Measurements from ENCODE around the gene KLHL28. TPM values are rescaled to one million over a fixed set of nuclear protein-coding genes. Genes with fewer than 3 reads are reported as not detected.

The KLHL28 gene
- total RNA-seq, 1 donor from 2014 or later: 12.8 TPM

DNA sequence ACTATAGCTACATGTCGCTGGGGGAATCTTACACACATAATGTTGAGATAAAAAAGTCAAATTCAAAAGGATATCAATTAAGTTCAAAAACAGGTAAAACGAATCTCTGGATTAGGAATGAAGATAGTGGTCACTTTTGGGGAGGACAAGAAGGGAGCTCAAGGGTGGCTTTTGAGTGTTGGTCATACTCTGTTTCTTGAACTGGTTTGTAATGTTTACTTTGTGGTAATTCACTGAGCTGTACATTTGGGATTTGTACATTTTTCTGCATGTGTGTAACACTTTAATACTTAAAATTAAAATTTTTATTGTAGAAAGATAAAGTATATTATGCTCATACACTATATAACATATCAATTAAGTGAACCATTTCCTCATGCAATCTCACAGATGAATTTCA, 26.6 kb downstream of the KLHL28 start:
- no peak overlapping the region for H3K4me3 ChIP-seq
- H3K9me3 ChIP-seq: no peaks in the 10 kb centered on the region
- no peaks in the 10 kb centered on the region for H3K4me1 ChIP-seq
- no peak for TF ChIP-seq POLR2A (IDR thresholded peaks at IDR 0.05)
- TF ChIP-seq, protein P1, sequence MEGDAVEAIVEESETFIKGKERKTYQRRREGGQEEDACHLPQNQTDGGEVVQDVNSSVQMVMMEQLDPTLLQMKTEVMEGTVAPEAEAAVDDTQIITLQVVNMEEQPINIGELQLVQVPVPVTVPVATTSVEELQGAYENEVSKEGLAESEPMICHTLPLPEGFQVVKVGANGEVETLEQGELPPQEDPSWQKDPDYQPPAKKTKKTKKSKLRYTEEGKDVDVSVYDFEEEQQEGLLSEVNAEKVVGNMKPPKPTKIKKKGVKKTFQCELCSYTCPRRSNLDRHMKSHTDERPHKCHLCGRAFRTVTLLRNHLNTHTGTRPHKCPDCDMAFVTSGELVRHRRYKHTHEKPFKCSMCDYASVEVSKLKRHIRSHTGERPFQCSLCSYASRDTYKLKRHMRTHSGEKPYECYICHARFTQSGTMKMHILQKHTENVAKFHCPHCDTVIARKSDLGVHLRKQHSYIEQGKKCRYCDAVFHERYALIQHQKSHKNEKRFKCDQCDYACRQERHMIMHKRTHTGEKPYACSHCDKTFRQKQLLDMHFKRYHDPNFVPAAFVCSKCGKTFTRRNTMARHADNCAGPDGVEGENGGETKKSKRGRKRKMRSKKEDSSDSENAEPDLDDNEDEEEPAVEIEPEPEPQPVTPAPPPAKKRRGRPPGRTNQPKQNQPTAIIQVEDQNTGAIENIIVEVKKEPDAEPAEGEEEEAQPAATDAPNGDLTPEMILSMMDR (IDR thresholded peaks at IDR 0.05): no peak
- TF ChIP-seq POLR2AphosphoS5 (IDR thresholded peaks at IDR 0.05; ENCODE audit: insufficient read depth in 1 of 2, low read depth in 1 of 2): no peak
- no peak overlapping the region for H3K27ac ChIP-seq
- no peak for DNase-seq (ENCODE audit: extremely low spot score in 2 of 2)
- intact Hi-C loops (cut with DNase I): no loop called here
- H3K36me3 ChIP-seq: peaks cover 0 to 8% of the 10 kb centered on the region in 2 donors
- no peaks in the 10 kb centered on the region for H3K27me3 ChIP-seq

- no peaks in the 10 kb centered on the region for H3K9me3 ChIP-seq
- DNase-seq (ENCODE audit: extremely low spot score in 2 of 2): no peak
Observed at GRCh38 chr14:44928793-44929192, 33.0 kb downstream of the KLHL28 start.

DNA sequence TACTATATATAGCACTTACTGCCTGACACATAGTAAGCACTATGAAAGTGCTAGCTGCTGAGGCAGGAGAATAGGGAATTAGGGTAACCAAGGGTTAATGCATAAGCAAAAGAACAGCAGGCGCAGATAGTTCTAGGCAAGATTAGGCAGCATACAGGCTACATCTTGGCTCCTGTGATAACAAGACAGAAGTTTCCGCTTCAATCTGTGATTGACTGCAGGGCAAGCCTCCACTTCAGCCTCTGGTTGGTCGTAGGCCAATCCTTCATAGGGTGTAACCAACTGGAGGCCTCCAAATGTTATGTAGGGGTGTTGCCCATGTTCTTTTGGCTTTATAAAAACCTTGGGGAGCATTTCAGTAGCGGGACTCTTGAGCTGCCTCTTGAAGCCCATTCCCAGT, 46.9 kb downstream of the KLHL28 start:
- Histone ChIP-seq H3K4me3 (no peak overlapping the region), H3K27me3 (no peaks in the 10 kb centered on the region), H3K9me3 (no peaks in the 10 kb centered on the region), H3K4me1 (peaks cover 10% of the 10 kb centered on the region), H3K27ac (no peak overlapping the region), H3K36me3 (no peaks in the 10 kb centered on the region)
- TF ChIP-seq, protein P1 (IDR thresholded peaks at IDR 0.05): no peak
- TF ChIP-seq POLR2A (IDR thresholded peaks at IDR 0.05): no peak
- no peak for TF ChIP-seq POLR2AphosphoS5 (IDR thresholded peaks at IDR 0.05; ENCODE audit: insufficient read depth in 1 of 2, low read depth in 1 of 2)
- intact Hi-C loops (cut with DNase I): loop anchor here (10.0 kb wide), 2 partner anchors 220 to 340 kb away; partner anchors contain the start of genes FANCM, FKBP3 and MIS18BP1
- DNase-seq (ENCODE audit: extremely low spot score in 2 of 2): no peak

More at GRCh38 chr14:44928793-44929192, 33.0 kb downstream of the KLHL28 start:
- intact Hi-C loops (cut with DNase I): no loop called here
- Histone ChIP-seq H3K4me3 (no peak overlapping the region), H3K27me3 (no peaks in the 10 kb centered on the region), H3K36me3 (peaks cover 0 to 4% of the 10 kb centered on the region in 2 donors), H3K4me1 (no peaks in the 10 kb centered on the region), H3K27ac (no peak overlapping the region)
- TF ChIP-seq, protein P1 (IDR thresholded peaks at IDR 0.05): no peak
- TF ChIP-seq POLR2A (IDR thresholded peaks at IDR 0.05) (no peak), POLR2AphosphoS5 (IDR thresholded peaks at IDR 0.05; ENCODE audit: insufficient read depth in 1 of 2, low read depth in 1 of 2) (no peak)

GRCh38 chr14:44912041-44912869, 49.5 kb downstream of the KLHL28 start:
- Histone ChIP-seq H3K9me3 (no peaks in the 10 kb centered on the region), H3K27me3 (no peaks in the 10 kb centered on the region), H3K36me3 (no peaks in the 10 kb centered on the region), H3K4me3 (peak overlapping the region; percentile 49 to 66), H3K27ac (no peak overlapping the region), H3K4me1 (peaks cover 10% of the 10 kb centered on the region)
- intact Hi-C loops (cut with DNase I): loop anchor here (10.0 kb wide), 2 partner anchors 223 to 343 kb away; partner anchors contain the start of genes FANCM, FKBP3 and MIS18BP1
- TF ChIP-seq POLR2AphosphoS5 (IDR thresholded peaks at IDR 0.05; ENCODE audit: insufficient read depth in 1 of 2, low read depth in 1 of 2) (no peak), POLR2A (IDR thresholded peaks at IDR 0.05) (no peak)
- TF ChIP-seq, protein P1 (IDR thresholded peaks at IDR 0.05): no peak
- no peak for DNase-seq (ENCODE audit: extremely low spot score in 2 of 2)

DNA sequence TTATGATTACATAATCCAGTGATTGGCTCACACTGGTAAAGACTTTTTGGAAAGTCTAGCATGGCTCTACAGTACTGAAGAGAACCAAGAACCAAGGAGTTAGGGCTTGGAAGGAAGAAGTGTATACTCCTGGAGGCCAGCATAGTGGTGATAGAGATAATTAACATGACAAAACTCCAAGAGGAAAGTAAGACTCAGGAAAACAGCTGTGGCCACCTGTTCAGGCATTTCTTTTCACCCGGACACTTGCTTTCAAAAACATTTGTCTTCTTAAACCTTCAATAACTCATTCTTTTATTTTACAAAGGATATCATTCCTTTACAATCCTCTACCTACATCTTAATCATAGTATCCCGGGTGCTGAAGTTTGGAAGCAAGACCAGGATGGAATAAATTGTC, 50.9 kb downstream of the KLHL28 start:
- intact Hi-C loops (cut with DNase I): loop anchor here (10.0 kb wide), 2 partner anchors 224 to 344 kb away; partner anchors contain the start of genes FANCM, FKBP3 and MIS18BP1
- DNase-seq (ENCODE audit: extremely low spot score in 2 of 2): no peak
- H3K9me3 ChIP-seq: no peaks in the 10 kb centered on the region
- H3K36me3 ChIP-seq: no peaks in the 10 kb centered on the region
- H3K4me3 ChIP-seq: no peak overlapping the region
- H3K27ac ChIP-seq: no peak overlapping the region
- H3K27me3 ChIP-seq: no peaks in the 10 kb centered on the region
- H3K4me1 ChIP-seq: peaks cover 10% of the 10 kb centered on the region
- TF ChIP-seq, protein P1 (IDR thresholded peaks at IDR 0.05): no peak
- no peak for TF ChIP-seq POLR2AphosphoS5 (IDR thresholded peaks at IDR 0.05; ENCODE audit: insufficient read depth in 1 of 2, low read depth in 1 of 2)
- no peak for TF ChIP-seq POLR2A (IDR thresholded peaks at IDR 0.05)
